Stimulated activated CD8-positive, alpha-beta memory T cell treated with anti-CD3 and anti-CD28 coated beads, Interleukin-7, amount 100 ng/mL, for 48 hours (primary cell): ENCODE results near the gene FBRSL1.

Experiments used
- DNase-seq, 2 donors: peaks; one replicate each; pipeline ENCODE4 v3.0.0-alpha.2; 2020; ENCODE audit warnings: low read depth in 1 of 2; ENCODE audit errors: extremely low read depth in 1 of 2

FBRSL1 gene

GRCh38 chr12:132508860-132509732, 19.1 kb downstream of the FBRSL1 start:
- no peak for DNase-seq

GRCh38 chr12:132510111-132510724, 20.3 kb downstream of the FBRSL1 start:
- no peak for DNase-seq

- no peak for DNase-seq
Measured at GRCh38 chr12:132510746-132511477, 21.0 kb downstream of the FBRSL1 start.

- no peak for DNase-seq
Measured at GRCh38 chr12:132511516-132512196, 21.7 kb downstream of the FBRSL1 start.

GRCh38 chr12:132512197-132513069, 22.5 kb downstream of the FBRSL1 start:
- DNase-seq: no peak

GRCh38 chr12:132513070-132513398, 23.1 kb downstream of the FBRSL1 start:
- no peak for DNase-seq

- no peak for DNase-seq
Measured at GRCh38 chr12:132513458-132514135, 23.6 kb downstream of the FBRSL1 start.

- no peak for DNase-seq
Measured at GRCh38 chr12:132514216-132514820, 24.4 kb downstream of the FBRSL1 start.

GRCh38 chr12:132514838-132515237, 24.9 kb downstream of the FBRSL1 start:
- DNase-seq: no peak

GRCh38 chr12:132516095-132517012, 26.4 kb downstream of the FBRSL1 start:
- DNase-seq: no peak

- no peak for DNase-seq
Measured at GRCh38 chr12:132517013-132517739, 27.2 kb downstream of the FBRSL1 start.

- DNase-seq: no peak
Measured at GRCh38 chr12:132517740-132518100, 27.8 kb downstream of the FBRSL1 start.

- no peak for DNase-seq
Measured at GRCh38 chr12:132518354-132518992, 28.5 kb downstream of the FBRSL1 start.

- no peak for DNase-seq
Measured at GRCh38 chr12:132520421-132521199, 30.7 kb downstream of the FBRSL1 start.

GRCh38 chr12:132521200-132521580, 31.2 kb downstream of the FBRSL1 start:
- no peak for DNase-seq

GRCh38 chr12:132521712-132522292, 31.9 kb downstream of the FBRSL1 start:
- DNase-seq: no peak
